NCI-H2227 treated with DMSO at 0.1 percent for 48 hours (cell line): ENCODE results near the gene ZNF747.

Source experiments
- DNase-seq: peaks from one replicate; lab custom pipeline; 2025; lab: John Stamatoyannopoulos, UW

The ZNF747 gene

DNA sequence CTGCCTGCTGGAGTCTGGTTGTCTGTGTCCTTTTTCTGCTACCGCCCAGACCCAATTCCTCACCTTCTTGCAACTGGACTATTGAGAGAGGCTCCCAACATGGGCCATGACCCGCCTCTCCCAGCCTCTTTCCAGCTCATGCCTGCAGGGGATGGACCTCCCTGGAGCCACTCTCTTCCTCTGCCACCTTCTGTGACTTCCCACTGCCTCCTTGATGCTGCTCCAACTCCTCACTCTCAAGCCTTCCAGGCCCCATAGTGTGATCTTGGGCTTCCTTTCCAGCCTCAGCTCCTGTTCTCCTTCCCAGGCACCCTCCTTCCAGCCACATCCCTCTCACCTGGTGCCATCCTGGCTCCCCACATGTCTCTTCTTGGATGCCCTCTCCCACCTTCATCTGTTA is 19.4 kb downstream of the ZNF747 start:
- no peak for DNase-seq

DNA sequence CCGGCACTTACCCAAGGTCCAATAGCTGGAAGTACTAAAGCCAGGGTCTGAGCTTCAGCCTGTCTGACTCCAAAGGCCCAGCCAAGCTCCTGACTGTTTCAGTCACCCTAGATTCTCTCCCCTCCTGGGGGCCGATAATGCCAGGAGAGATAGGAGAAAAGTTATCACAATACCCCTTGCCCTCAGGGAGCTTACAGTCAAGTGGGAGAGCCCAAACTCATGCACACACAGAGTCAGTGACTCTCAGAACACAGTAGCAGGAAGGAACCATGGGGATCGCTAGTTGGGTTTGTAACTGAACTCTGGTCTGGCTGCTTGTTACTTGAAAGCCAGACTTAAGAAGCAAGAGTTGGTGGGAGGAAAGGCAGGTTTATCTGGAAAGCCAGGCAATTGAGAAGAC is 23.1 kb downstream of the ZNF747 start:
- no peak for DNase-seq

DNA sequence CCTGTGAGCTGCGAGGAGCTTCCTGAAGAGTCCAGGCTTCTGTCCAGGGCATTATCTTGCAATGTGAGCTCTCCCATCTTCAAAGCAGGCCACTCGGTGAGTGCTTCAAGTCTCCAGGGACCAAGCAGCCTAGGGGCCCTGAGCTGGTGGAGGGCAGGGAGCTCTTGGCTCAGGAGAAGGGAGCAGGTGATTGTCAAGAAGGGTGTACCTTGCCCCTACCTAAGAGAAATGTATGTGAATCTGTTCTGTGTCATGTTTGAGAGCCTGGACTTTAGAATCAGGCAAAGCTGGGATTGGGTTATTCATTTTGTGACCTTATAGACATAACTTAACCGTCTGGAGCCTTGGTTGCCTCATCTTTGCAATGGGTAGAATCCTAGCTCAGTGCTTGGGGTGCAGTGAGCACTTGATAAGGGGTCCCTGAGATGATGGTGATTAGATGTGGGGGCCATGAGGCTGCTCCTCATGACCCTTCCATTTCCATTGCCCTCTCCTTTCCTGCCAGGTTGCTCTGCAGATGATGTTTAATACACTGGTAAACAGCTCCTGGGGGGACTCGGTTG is 24.2 kb downstream of the ZNF747 start:
- DNase-seq: no peak

DNA sequence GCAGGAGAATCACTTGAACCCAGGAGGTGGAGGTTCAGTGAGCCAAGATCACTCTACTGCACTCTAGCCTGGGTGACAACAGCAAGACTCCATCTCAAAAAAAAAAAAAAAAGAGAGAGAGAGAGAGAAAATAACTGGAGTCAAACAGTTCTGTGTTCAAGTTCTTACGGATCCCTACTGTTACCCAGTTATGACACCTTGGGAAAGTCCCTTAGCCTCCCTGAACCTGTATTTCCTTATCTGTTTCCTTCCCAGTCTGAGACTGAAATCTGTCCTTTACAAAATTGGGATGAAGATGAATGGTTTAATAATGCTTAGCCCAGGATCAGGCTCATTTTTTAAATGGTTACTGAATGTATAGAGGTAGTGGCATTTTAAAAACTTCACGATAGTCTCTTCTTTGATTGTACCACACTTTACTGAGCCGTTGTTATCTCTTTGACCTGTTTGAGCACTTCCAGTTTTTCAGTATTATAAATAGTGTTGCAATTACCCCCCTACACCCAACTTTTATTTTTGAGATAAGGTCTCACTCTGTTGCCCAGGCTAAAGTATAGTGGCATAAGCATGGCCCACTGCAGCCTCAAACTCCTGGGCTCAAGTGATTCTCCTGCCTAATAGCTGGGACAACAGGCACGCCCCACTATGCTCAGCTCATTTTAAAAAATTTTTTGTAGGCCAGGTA is 25.4 kb downstream of the ZNF747 start:
- DNase-seq: no peak

DNA sequence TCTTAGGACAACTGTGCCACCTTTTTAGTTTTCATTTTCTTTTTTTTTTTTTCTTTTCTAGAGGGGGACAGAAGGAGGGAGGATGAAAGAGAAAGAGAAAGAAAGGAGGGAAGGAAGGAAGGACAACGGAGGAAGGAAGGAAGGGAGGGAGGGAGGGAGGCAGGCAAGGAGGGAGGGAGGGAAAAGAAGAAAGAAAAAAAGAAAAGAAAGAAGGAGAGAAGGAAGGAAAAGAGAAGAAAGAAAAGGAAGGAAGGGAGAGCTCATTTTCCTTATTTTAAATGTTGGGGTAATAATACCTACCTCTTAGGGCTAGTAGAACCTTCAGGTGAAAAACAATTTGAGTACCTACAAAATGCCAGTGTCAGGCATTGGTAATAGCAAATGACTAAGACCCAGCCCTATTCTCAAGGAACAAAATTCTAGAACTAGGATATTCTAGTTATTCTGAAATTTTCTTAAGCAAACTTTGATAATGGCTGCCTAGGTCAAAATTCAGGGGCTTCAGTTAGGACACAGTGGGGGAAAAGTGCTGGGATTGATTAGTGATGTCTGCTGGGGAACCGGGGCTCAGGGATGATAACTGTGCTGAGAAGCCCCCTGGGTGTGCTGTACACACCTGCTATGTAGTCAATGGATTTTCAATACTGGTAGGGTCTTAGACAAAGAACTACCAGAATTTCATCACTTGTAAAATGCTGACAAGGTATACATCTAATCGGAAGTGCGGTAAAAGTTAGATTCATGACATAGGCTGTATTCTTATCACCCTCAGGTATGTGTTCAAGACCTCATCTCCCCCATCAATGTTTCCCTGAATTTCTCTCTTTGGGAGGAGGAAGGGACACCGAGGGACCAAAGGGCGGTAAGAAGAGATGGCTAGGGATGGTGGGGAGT is 31.0 kb downstream of the ZNF747 start:
- no peak for DNase-seq

DNA sequence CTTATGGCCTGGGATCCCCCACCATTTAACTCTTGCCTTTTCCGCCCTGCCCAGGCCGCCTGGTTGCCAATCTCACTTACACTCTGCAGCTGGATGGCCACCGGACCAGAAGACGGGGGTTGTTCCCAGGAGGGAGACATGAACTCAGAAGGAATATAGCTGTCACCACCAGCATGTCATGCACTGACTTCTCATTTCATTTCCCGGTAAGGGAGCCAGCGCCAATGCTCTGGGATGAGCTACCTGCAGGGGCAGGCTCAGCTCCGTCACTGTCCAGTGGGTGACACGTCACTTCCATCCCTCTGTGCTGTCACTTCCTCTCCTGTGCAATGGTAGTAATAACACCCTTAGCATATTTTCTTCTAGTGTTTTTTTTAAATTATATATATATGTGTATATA is 35.4 kb downstream of the ZNF747 start:
- DNase-seq: no peak

DNA sequence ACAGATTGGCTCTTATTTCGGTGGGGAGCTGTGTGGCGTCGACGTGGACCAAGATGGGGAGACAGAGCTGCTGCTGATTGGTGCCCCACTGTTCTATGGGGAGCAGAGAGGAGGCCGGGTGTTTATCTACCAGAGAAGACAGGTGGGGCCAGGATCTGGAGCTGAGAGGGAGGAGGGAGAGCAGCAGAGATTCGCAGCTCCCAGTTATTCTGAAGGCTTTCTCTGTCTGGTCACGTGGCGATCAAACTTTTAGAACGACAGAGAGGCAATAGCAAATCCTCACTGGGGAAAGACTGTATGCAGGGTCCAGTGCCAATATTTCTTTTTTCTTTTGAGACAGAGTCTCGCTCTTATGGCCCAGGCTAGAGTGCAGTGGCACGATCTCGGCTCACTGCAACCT is 39.9 kb downstream of the ZNF747 start:
- no peak for DNase-seq

DNA sequence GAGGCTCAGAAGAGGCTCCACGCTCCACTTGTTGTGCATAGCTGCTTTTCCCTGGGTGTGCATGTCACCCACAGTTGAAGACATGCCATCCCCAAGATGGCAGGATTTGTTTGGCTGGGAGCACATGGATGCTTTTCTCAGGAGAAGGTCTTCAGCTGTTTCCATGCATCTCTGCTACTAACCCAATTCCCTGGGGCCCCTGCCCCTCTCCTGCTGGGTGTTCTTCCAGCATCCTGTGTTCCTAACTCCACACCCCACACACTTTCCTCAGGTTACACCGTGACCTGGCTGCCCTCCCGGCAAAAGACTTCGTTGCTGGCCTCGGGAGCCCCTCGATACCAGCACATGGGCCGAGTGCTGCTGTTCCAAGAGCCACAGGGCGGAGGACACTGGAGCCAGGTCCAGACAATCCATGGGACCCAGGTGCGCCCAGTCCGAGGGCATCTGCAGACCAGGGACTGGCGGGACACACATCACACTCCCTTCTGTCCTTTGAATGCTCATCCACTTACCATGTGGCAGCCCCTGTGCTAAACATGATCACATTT is 40.6 kb downstream of the ZNF747 start:
- DNase-seq: no peak

DNA sequence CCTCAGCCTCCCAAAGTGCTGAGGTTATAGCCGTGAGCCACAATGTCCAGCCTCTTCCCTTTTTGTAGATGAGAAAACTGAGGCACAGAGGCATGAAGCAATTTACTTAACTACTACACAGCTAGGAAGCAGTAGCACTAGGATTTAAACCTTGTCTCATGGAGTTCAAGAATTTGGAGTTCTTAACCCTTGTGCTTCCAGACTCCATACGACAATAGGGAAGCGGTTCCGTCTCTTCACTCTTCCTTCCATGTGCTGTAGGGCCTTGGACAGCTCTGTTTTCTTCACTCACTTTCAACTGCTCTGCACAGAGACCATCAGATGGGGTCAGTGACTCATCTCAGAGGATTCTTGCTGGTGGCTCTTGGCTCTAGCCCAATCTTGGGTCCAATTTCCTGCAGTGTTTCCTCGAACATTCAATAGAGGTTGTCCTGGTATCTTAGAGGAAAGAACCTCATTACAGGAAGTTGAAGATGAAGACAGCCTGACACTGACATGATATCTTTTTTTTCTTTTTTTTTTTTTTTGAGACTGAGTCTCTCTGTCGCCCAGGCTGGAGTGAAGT is 42.8 kb downstream of the ZNF747 start:
- no peak for DNase-seq

DNA sequence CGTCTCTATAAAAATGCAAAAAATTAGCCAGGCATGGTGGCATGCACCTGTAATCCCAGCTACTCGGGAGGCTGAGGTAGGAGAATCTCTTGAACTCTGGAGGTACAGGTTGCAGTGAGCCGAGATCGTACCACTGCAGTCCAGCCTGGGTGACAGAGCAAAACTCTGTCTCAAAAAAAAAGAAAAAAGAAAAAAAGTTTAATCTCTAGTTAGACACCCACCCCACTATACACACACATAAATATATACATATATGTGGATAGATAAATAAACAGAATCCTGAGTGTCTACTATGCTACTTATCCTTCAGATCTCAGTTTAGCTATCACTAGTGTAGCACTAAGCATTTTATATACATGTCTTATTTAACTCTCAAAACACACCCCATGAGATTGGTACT is 43.4 kb downstream of the ZNF747 start:
- no peak for DNase-seq

DNA sequence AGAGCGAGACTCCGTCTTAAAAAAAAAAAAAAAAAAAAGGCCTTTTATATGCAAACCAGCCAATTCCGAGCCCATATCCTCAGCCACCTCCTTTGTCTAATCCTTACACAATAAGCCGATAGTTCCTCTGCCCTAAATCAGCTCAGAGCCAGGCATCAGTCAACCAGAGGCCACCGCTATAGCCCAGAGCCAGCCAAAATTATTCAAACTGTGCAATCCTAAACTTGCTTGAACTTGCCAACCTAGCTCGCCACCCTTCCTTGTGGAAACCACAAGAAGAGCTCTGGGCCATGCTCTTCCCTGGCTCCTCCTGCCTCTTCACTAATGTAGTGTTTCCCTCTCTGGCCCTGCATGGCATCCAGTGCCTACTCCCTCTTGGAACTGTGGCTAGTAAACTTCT is 44.4 kb downstream of the ZNF747 start:
- DNase-seq: no peak

DNA sequence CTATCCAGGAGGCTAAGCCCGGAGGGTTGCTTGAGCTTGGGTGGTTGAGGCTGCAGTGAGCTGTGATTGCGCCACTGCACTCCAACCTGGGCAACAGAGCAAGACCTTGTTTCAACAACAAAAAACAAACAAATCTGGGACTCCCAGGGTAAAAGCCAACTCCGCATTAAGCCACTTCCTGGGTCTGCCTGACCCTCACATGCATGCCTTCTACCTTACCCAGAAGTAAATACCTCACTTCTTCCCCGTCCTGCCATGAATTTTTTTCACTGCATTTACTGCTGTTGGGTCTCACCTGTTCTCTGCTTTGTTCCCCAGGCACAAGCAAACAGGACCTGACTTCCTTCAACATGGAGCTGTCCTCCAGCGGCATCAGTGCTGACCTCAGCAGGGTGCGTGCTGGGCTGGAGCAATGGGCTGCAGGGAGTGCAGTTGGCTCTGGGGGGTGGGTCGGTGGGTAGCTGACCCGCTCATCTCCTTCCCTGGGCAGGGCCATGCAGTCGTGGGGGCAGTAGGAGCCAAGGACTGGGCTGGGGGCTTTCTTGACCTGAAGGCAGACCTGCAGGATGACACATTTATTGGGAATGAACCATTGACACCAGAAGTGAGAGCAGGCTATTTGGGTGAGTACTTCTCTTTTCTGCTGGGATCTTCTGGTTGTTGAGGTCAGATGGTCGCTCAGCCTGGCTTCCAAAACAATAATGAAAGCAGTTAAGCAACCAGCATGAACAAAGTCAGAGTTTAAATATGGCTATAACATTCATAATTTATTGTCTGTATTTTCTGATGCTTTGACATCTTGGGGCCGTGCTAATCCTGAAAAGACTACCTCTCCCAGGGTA is 45.7 kb downstream of the ZNF747 start:
- no peak for DNase-seq

DNA sequence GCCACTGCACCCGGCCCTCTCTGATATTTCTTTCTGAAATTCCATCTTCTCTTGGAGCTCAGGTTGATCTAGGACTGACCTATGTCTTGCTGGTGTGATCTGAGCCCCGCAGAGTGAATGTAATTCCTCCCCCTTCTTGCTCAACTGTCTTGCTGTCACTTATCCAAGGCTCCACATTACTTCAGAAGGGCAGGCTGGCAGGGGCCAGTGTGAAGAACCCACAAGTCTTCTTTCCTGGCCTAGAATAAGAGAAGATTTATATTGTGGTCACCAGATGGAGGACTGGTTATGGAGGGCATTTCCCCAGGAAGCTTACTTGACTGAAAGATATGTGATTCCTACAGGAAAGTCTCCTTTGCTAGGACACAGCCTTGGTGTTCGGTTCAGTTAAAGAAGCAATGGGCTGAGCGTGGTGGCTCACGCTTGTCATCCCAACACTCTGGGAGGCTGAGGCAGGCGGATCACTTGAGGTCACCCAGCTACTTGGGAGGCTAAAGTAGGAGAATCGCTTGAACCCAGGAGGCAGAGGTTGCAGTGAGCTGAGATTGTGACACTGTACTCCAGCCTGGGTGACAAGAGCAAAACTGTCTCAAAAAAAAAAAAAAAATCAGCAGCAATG is 48.7 kb downstream of the ZNF747 start:
- DNase-seq: no peak

DNA sequence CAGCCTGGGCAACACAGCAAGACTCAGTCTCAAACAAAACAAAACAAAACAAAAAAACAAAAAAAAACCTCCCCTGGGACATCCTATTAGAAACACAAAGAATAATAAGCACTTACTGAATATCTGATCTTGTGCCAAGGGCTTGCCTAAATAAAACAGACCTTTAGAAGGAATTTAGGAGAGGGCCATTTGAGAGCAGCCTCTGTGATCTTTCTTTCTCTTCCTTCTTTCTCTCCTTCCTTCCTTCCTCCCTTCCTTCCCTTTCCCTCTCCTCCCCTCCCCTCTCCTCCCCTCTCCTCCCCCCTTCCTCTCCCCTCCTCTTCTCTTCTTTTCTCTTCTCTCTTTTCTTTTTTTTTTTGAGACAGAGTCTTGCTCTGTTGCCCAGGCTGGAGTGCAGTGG is 49.8 kb downstream of the ZNF747 start:
- no peak for DNase-seq

DNA sequence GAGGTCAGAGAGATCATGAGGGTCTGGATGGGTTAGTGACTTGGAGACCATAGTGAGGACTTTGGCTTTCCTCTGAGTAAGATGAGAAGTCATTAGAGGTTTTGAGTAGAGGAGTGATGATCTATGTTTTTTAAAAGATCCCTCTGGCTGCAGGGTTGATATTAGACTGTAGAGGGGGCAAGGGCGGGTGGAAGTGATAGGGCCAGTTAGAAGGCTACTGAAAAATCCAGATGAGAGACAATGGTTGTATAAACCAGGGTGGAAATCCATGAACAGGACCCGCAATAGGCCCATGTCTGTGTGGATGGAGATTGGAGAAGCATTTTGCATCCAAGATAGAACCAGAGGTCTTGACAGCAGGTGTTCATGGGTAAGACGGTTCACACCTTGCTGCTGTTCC is 52.3 kb downstream of the ZNF747 start:
- no peak for DNase-seq

DNA sequence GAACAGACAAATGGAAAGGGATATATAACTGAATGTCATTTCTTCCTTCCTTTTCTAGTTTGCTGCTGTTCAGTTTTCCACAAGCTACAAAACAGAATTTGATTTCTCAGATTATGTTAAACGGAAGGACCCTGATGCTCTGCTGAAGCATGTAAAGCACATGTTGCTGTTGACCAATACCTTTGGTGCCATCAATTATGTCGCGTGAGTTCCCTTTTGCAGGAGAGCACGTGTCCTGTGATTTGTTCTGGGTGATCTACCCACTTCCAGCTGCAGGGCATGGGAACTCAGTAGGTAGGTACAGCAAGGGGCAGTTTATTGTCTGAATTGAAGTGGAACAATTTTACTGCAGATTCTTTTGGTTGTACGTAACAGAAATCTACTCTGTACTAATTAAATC is 53.3 kb downstream of the ZNF747 start:
- no peak for DNase-seq
